ENCODE data around the gene KMT5B.

GRCh38 chr11:68145120-68145866, 67.8 kb downstream of the KMT5B start:
- TF ChIP-seq CTCF (conservative IDR thresholded peaks at IDR 0.05 in 1 of 2, IDR thresholded peaks at IDR 0.05 in 1 of 2; ENCODE audit: low read depth in 1 of 2, low read length in 2 of 2) = no peak
- no peak for TF ChIP-seq EZH2 (IDR thresholded peaks at IDR 0.05; ENCODE audit: low read length, missing control alignments)

All from fibroblast of lung (primary cell).